ENCODE measurements around the gene BIRC3. TPM values are rescaled to one million over a fixed set of nuclear protein-coding genes. Genes with fewer than 3 reads are reported as not detected.

The BIRC3 gene
- total RNA-seq, 1 donor from 2014 or later, result 1.3 TPM

DNA sequence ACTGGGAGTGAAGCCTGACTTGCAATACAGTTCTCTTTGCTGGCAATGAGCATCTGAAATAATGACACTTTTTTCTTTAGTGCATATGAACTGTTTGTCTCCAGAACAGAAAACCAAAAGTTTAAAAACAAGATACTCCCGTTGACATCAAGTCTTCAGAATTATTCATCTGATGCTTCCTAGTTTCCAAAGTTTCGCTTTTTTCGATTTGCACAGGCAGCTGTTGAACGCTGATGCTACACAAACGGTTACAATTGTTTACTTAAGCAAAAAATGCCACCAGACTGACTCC, 29.1 kb downstream of the BIRC3 start:
- H3K4me3 ChIP-seq (ENCODE audit: low read depth, low read length), result peak overlapping the region; percentile 52
- no peak for DNase-seq (ENCODE audit: low read depth)
- no peak for FAIRE-seq
- H3K36me3 ChIP-seq (ENCODE audit: control insufficient read depth, insufficient read depth, low read length), result peaks cover 5% of the 10 kb centered on the region
- TF ChIP-seq, protein P1, sequence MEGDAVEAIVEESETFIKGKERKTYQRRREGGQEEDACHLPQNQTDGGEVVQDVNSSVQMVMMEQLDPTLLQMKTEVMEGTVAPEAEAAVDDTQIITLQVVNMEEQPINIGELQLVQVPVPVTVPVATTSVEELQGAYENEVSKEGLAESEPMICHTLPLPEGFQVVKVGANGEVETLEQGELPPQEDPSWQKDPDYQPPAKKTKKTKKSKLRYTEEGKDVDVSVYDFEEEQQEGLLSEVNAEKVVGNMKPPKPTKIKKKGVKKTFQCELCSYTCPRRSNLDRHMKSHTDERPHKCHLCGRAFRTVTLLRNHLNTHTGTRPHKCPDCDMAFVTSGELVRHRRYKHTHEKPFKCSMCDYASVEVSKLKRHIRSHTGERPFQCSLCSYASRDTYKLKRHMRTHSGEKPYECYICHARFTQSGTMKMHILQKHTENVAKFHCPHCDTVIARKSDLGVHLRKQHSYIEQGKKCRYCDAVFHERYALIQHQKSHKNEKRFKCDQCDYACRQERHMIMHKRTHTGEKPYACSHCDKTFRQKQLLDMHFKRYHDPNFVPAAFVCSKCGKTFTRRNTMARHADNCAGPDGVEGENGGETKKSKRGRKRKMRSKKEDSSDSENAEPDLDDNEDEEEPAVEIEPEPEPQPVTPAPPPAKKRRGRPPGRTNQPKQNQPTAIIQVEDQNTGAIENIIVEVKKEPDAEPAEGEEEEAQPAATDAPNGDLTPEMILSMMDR (IDR thresholded peaks at IDR 0.05; ENCODE audit: insufficient read depth, low read length, severe bottlenecking), result no peak
- H3K27me3 ChIP-seq (ENCODE audit: control insufficient read depth, insufficient read depth, low read length), result no peaks in the 10 kb centered on the region

DNA sequence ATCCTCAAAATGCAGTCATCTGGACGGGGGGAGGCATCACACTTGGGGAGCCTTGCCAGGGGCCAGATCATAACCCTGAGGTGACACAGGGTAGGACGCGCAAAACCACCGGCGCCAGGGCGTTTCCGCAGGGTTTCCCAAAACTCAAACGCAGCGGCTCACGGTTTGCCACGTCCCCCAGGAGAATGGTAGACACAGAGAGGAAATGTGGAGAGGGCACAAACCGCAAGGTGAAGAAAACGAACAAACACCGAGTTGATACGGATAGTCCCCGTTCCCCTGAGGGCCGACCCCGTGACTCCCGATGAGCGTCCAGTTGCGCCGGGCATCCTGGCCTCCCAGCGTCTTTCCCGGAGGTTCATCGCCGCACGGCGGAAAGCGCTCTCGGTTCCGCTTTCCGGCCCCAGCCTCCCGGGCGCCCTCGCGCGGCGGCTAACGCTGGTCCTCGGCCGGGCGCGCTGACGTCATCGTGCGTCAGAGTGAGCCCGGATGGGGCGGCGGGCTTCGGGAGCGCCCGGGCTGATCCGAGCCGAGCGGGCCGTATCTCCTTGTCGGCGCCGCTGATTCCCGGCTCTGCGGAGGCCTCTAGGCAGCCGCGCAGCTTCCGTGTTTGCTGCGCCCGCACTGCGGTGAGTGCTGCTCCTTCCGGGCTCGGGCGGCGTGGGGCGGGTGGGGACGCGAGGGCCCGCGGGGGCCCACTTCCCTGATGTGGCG, 29.6 kb downstream of the BIRC3 start, which contains the start of gene BIRC2:
TSS of gene BIRC2 (plus strand) at position 467 of the 714 bp plus-strand sequence. CDS start 2,641 bp downstream, outside the sequence.
- TF ChIP-seq, protein P1 (IDR thresholded peaks at IDR 0.05; ENCODE audit: insufficient read depth, low read length, severe bottlenecking), result peak; percentile 89
- FAIRE-seq, result no peak
- DNase-seq (ENCODE audit: low read depth), result peak; percentile 74
- Histone ChIP-seq H3K27me3 (ENCODE audit: control insufficient read depth, insufficient read depth, low read length) (no peaks in the 10 kb centered on the region), H3K36me3 (ENCODE audit: control insufficient read depth, insufficient read depth, low read length) (peaks cover 5% of the 10 kb centered on the region), H3K4me3 (ENCODE audit: low read depth, low read length) (peak within 1 kb of the TSS; percentile 52)

DNA sequence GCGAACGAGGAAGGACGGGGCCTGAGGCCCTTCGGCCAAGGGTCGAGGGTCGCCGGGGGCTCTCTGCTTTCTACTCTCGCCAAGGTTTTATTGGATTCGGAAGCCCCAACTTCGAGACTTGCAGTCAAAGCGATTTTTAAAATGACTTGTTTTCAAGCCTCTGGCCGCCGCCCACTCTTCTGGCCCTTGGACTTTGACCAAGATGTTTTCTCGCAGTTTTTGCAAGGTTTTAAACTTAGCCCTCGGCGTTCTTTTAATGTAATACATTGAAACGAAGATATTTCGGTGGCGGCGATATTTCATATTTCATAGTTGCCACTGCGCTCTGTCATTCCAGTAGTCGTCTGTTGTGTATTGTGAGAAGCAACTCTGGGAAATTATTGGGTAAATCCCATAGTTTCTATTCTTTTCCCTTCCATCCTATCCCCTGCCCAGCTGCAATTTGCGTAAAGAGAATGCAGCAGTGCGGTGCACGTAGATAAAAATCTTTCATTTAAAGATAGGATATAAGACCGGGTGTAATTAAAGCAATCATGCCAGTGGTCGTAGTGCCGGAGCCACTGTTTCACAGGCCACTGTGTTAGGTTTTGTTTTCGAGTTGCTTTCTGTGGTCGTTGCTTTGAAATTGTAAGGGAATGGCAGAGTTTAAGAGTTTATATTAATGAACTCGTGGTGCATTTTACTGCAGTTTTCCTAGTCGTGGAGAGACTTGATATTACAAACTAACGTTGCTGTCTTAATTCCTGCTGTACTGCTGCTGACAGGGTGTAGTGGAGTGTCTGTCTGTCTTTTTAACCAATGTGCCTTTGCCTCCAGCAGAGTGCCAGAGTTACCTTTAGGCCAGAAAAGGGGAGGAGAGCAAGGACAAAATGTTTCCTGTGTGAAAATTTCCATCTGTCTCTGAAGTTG, 30.4 kb downstream of the BIRC3 start:
- TF ChIP-seq, protein P1 (IDR thresholded peaks at IDR 0.05; ENCODE audit: insufficient read depth, low read length, severe bottlenecking), result no peak
- FAIRE-seq, result no peak
- Histone ChIP-seq H3K36me3 (ENCODE audit: control insufficient read depth, insufficient read depth, low read length) (peaks cover 5% of the 10 kb centered on the region), H3K27me3 (ENCODE audit: control insufficient read depth, insufficient read depth, low read length) (no peaks in the 10 kb centered on the region), H3K4me3 (ENCODE audit: low read depth, low read length) (peak overlapping the region; percentile 52)
- peak; percentile 44 for DNase-seq (ENCODE audit: low read depth)

DNA sequence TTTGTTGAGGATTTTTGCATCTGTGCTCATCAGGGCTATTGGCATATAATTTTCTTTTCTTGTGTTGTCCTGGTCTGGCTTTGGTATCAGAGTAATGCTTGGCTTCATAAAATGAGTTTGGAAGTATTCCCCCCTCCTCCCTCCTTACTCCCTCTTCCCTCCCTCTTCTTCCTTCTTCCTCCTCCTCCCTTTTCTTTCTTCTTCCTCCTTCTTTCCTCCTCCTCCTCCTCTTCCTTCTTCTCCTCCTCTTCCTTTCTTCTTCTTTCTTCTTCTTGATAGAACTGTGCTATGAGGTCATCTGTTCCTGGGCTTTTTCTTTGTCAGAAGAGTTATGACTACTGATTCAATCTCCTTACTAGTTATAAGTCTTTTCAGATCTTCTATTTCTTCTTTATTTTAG, 39.8 kb downstream of the BIRC3 start:
- TF ChIP-seq, protein P1 (IDR thresholded peaks at IDR 0.05; ENCODE audit: insufficient read depth, low read length, severe bottlenecking), result no peak
- Histone ChIP-seq H3K4me3 (ENCODE audit: low read depth, low read length) (no peak overlapping the region), H3K36me3 (ENCODE audit: control insufficient read depth, insufficient read depth, low read length) (peaks cover 2% of the 10 kb centered on the region), H3K27me3 (ENCODE audit: control insufficient read depth, insufficient read depth, low read length) (no peaks in the 10 kb centered on the region)
- no peak for FAIRE-seq
- no peak for DNase-seq (ENCODE audit: low read depth)

DNA sequence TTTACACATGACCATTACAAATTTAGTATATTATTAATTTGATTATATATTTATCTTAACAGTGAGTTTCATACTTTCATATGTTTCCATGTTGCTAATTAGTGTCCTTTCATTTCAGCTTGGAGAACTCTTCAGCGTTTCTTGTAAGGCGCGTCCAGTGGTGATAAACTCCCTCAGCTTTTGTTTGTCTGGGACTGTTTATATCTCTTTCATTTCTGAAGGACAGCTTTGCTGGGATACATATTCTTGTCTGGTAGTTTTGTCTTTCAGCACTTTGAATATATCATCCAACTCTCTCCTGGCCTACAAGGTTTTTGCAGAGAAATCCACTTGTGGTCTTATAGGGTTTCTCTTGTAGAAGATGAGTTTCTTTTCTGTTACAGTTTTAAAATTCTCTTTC, 42.1 kb downstream of the BIRC3 start:
- FAIRE-seq (no peak), DNase-seq (ENCODE audit: low read depth) (no peak)
- TF ChIP-seq, protein P1 (IDR thresholded peaks at IDR 0.05; ENCODE audit: insufficient read depth, low read length, severe bottlenecking), result no peak
- Histone ChIP-seq H3K36me3 (ENCODE audit: control insufficient read depth, insufficient read depth, low read length) (peaks cover 1% of the 10 kb centered on the region), H3K27me3 (ENCODE audit: control insufficient read depth, insufficient read depth, low read length) (no peaks in the 10 kb centered on the region), H3K4me3 (ENCODE audit: low read depth, low read length) (no peak overlapping the region)
